HG02763 (cell line): Measurements from ENCODE around the gene REPS2.

Experiments used
- ATAC-seq: cut with Tn5 transposase; IDR thresholded peaks from one replicate; pipeline ENCODE4 v1.9.1; 2021; ENCODE audit warnings: mild to moderate bottlenecking, moderate library complexity; ENCODE audit not compliant: unreplicated experiment

The REPS2 gene

DNA sequence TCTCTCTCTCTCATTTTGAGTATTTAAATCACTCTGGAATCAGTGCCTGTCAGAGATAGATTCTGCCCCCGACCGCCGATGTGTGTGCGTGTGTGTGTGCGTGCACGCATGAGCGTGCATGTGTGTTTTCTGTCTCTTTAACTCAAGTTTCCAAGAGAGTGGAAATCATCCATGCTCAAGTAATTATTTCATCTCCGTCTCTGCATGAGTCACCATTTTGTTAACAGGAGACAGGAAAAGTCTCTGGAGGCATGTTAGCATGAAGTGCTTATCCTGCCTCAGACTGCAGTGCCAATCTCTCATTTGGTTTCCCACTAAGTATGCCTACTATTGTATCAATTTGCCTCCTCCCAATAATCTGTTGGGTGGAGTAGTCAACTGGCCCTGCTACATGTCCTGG, 245.6 kb downstream of the REPS2 start:
- ATAC-seq: no peak
